Measurements from ENCODE around the gene LINC00237.
A peak's percentile ranks its signal among the peaks of the same experiment; 100 is the strongest.

LINC00237 gene

GRCh38 chr20:21092806-21093205 is 13.4 kb downstream of the LINC00237 start:
- no peak for DNase-seq

- no peak for DNase-seq
These were observed 15.4 kb downstream of the LINC00237 start for GRCh38 chr20:21090721-21091120.

- DNase-seq, result no peak
These were observed 16.0 kb downstream of the LINC00237 start for GRCh38 chr20:21090111-21090618.

- no peak for DNase-seq
These were observed 16.8 kb downstream of the LINC00237 start for GRCh38 chr20:21089391-21089790.

- no peak for DNase-seq
These were observed 18.2 kb downstream of the LINC00237 start for GRCh38 chr20:21087862-21088540.

GRCh38 chr20:21083825-21084325 is 22.3 kb downstream of the LINC00237 start:
- DNase-seq, result no peak

GRCh38 chr20:21082584-21082983 is 23.6 kb downstream of the LINC00237 start:
- DNase-seq, result no peak

- DNase-seq, result no peak
These were observed 28.3 kb downstream of the LINC00237 start for GRCh38 chr20:21077809-21078345.

- DNase-seq, result no peak
These were observed 30.1 kb downstream of the LINC00237 start for GRCh38 chr20:21076073-21076472.

GRCh38 chr20:21075471-21075870 is 30.7 kb downstream of the LINC00237 start:
- no peak for DNase-seq

GRCh38 chr20:21074605-21075336 is 31.4 kb downstream of the LINC00237 start:
- DNase-seq, result no peak

- DNase-seq, result no peak
These were observed 38.9 kb downstream of the LINC00237 start for GRCh38 chr20:21067255-21067654.

- no peak for DNase-seq
These were observed 41.2 kb downstream of the LINC00237 start for GRCh38 chr20:21064924-21065323.

GRCh38 chr20:21063276-21063675 is 42.9 kb downstream of the LINC00237 start:
- no peak for DNase-seq

- no peak for DNase-seq
These were observed 53.0 kb downstream of the LINC00237 start for GRCh38 chr20:21053002-21053762.

- DNase-seq, result no peak
These were observed 53.5 kb downstream of the LINC00237 start for GRCh38 chr20:21052686-21053001.

- no peak for DNase-seq
These were observed 53.9 kb downstream of the LINC00237 start for GRCh38 chr20:21052241-21052640.

- DNase-seq, result no peak
These were observed 55.4 kb downstream of the LINC00237 start for GRCh38 chr20:21050710-21051109.

- no peak for DNase-seq
These were observed 56.8 kb downstream of the LINC00237 start for GRCh38 chr20:21049305-21049828.

GRCh38 chr20:21048841-21049273 is 57.3 kb downstream of the LINC00237 start:
- peak; percentile 72 for DNase-seq

- DNase-seq, result no peak
These were observed 58.2 kb downstream of the LINC00237 start for GRCh38 chr20:21047981-21048380.

GRCh38 chr20:21046413-21047070 is 59.6 kb downstream of the LINC00237 start:
- no peak for DNase-seq
